K562 (cell line): ENCODE measurements around the gene BAZ2A. TPM values are rescaled to one million over a fixed set of nuclear protein-coding genes. Genes with fewer than 3 reads are reported as not detected.

Experiments used
- CBX5 ChIP-seq: IDR thresholded peaks from 2 replicates; pipeline ENCODE4 v1.6.1; 2014; ENCODE audit warnings: low read depth, borderline replicate concordance
- ELF4 ChIP-seq: fragments of 450-650 bp; formaldehyde crosslinking; IDR thresholded peaks from 2 replicates; pipeline ENCODE4 v1.4.0; 2022; ENCODE audit warnings: missing genetic modification characterization
- SNIP1 ChIP-seq: fragments of 450-650 bp; IDR thresholded peaks from 2 replicates; pipeline ENCODE4 v1.7.1; 2017; ENCODE audit warnings: low read depth, mild to moderate bottlenecking
- SRF ChIP-seq, 2 experiments: fragments of 250-450, 450-650 bp in 1 of 2; sonication (Bioruptor Pico) in 1 of 2; sonication (generic) in 1 of 2; formaldehyde crosslinking; IDR thresholded peaks; 2 replicates each; pipeline versions ENCODE4 v1.5.0 to v1.5.1; 2020 to 2022; ENCODE audit warnings: mild to moderate bottlenecking in 1 of 2, missing genetic modification reagents in 1 of 2
- polyA plus RNA-seq, 8 experiments: library from polyadenylated mRNA; depleted of rRNA in 4 of 8; stranded (reverse) in 5 of 8; unstranded in 3 of 8; fragments of >200 nt; fragmentation: Nextera tagmentation in 2 of 8; fragmentation: Illumina TruSeq in 1 of 8; extraction: Ambion mirVana in 2 of 8; extraction: Trizol in 1 of 8; gene quantifications; 2 replicates each; pipeline versions ENCODE4 v1.2.1 to v1.2.3, GENCODE V29; 2011 to 2014; ENCODE audit warnings: inconsistent platforms in 1 of 8, missing spikeins in 1 of 8
- total RNA-seq, 7 experiments: library from RNA; depleted of rRNA in 6 of 7; stranded (reverse); fragments of >200 nt in 6 of 7; fragmentation: Illumina TruSeq in 2 of 7; extraction: Trizol in 2 of 7; gene quantifications; 2 replicates each; pipeline versions ENCODE4 v1.2.1 to v1.2.3, GENCODE V29; 2011 to 2021; ENCODE audit warnings: low replicate concordance in 1 of 7
- TF ChIP-seq, protein P1 (sequence below): fragments of 250-450 bp; sonication (Bioruptor Pico); IDR thresholded peaks from 2 replicates; pipeline ENCODE4 v1.4.0; 2020
- TF ChIP-seq, protein P2 (sequence below): fragments of 250-450 bp; sonication (Bioruptor Pico); IDR thresholded peaks from 2 replicates; pipeline ENCODE4 v1.5.0; 2021; ENCODE audit warnings: mild to moderate bottlenecking, moderate library complexity
- TF ChIP-seq, protein P3 (sequence below): fragments of 450-650 bp; formaldehyde crosslinking; conservative IDR thresholded peaks from 2 replicates; pipeline ENCODE4 v1.4.0; 2022; ENCODE audit warnings: mild to moderate bottlenecking, missing genetic modification characterization

Gene BAZ2A
- total and polyA plus RNA-seq, 9 of the 15 experiments (the other 6 are each of a cell fraction or from before 2014, with no cell fraction given), result 4.5 to 86.4 (median 26.2) TPM

DNA sequence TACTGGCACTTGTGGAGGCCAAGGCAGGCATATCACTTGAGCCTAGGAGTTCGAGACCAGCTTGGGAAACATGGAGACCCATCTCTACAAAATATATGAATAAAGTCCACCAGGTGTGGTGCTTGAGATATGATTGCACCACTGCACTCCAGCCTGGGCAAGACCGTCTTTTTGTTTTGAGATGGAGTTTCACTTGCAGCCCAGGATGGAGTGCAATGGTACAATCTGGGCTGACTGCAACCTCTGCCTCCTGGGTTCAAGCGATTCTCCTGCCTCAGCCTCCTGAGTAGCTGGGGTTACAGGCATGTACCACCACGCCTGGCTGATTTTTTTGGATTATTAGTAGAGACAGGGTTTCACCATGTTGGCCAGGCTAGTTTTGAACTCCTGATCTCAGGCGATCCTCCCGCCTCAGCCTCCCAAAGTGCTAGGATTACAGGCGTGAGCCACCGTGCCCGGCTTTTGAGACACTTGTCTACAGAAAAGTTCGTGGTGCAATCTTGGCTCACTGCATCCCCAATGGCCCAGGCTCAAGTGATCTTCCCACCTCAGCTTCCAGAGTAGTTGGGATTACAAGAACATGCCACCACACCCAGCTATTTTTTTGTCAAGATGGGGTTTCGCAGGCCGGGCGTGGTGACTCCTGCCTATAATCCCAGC lies 32.0 kb upstream of the BAZ2A start (continued):
- TF ChIP-seq SRF (CRISPR knock-in tag; IDR thresholded peaks at IDR 0.05) (no peak), ELF4 (0 out of 2 replicates have a peak, but pooled peaks have one; percentile 27), SNIP1 (no peak), CBX5 (no peak)
- TF ChIP-seq, protein P1, sequence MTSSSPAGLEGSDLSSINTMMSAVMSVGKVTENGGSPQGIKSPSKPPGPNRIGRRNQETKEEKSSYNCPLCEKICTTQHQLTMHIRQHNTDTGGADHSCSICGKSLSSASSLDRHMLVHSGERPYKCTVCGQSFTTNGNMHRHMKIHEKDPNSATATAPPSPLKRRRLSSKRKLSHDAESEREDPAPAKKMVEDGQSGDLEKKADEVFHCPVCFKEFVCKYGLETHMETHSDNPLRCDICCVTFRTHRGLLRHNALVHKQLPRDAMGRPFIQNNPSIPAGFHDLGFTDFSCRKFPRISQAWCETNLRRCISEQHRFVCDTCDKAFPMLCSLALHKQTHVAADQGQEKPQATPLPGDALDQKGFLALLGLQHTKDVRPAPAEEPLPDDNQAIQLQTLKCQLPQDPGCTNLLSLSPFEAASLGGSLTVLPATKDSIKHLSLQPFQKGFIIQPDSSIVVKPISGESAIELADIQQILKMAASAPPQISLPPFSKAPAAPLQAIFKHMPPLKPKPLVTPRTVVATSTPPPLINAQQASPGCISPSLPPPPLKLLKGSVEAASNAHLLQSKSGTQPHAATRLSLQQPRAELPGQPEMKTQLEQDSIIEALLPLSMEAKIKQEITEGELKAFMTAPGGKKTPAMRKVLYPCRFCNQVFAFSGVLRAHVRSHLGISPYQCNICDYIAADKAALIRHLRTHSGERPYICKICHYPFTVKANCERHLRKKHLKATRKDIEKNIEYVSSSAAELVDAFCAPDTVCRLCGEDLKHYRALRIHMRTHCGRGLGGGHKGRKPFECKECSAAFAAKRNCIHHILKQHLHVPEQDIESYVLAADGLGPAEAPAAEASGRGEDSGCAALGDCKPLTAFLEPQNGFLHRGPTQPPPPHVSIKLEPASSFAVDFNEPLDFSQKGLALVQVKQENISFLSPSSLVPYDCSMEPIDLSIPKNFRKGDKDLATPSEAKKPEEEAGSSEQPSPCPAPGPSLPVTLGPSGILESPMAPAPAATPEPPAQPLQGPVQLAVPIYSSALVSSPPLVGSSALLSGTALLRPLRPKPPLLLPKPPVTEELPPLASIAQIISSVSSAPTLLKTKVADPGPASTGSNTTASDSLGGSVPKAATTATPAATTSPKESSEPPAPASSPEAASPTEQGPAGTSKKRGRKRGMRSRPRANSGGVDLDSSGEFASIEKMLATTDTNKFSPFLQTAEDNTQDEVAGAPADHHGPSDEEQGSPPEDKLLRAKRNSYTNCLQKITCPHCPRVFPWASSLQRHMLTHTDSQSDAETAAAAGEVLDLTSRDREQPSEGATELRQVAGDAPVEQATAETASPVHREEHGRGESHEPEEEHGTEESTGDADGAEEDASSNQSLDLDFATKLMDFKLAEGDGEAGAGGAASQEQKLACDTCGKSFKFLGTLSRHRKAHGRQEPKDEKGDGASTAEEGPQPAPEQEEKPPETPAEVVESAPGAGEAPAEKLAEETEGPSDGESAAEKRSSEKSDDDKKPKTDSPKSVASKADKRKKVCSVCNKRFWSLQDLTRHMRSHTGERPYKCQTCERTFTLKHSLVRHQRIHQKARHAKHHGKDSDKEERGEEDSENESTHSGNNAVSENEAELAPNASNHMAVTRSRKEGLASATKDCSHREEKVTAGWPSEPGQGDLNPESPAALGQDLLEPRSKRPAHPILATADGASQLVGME (CRISPR knock-in tag), result no peak
- TF ChIP-seq, protein P2, sequence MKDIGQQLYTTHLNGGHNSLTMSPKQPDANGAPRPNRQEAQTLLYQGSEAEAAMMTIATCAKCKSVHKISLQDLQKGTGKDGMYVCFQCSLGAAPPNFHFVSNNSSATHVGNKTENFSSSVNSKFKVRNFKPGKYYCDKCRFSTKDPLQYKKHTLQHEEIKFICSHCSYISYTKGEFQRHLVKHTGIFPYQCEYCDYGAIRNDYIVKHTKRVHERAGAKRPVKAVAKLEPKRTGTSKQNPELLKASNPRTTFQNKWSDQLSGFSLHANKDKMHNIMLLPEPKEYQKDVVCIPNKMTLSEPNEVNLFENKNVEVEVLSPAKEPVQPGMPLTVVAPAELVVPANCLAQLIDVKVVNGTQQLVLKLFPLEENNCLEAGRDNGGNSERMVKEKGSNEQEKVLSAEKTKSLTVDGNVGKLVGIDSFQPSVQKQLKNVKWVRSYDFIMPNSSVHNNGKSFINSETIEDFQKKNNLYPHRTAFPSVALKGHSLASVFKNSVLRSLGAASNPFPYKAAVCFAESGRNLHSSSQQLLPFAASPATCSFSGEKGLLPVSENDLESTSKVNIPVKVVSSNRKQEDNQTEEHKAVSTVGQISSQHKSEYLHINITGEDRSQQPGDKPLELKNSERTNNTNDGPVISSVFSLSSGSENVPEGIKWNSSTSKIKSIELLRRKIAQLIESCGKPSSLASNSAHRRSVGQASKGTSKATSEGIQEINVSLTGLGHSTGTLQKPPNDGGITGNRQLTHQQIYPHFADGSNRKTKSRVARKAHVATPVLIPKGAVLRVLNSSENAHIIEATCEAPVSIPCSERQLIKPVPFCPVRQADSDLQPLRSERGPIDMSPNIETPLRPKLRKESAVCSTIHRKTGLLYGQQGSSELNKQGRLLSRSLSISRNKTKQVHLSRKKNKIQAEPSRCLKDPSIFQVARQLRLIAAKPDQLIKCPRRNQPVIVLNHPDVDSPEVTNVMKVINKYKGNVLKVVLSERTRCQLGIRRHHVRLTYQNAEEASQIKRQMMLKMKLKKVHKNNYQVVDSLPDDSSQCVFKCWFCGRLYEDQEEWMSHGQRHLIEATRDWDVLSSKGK (CRISPR knock-in tag), result no peak
- TF ChIP-seq, protein P3, sequence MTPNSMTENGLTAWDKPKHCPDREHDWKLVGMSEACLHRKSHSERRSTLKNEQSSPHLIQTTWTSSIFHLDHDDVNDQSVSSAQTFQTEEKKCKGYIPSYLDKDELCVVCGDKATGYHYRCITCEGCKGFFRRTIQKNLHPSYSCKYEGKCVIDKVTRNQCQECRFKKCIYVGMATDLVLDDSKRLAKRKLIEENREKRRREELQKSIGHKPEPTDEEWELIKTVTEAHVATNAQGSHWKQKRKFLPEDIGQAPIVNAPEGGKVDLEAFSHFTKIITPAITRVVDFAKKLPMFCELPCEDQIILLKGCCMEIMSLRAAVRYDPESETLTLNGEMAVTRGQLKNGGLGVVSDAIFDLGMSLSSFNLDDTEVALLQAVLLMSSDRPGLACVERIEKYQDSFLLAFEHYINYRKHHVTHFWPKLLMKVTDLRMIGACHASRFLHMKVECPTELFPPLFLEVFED (CRISPR knock-in tag), result no peak
